DMS53 treated with DMSO at 0.1 percent for 48 hours (cell line): ENCODE data around the gene MAPK12.

Source experiments
- DNase-seq: peaks from one replicate; lab custom pipeline; 2025; ENCODE audit not compliant: unreplicated experiment; lab: John Stamatoyannopoulos, UW

The MAPK12 gene

GRCh38 chr22:50269573-50269969 lies 8.1 kb upstream of the MAPK12 start:
- no peak for DNase-seq

GRCh38 chr22:50268655-50269113 lies 7.2 kb upstream of the MAPK12 start:
- DNase-seq: peak; percentile 33

GRCh38 chr22:50267591-50268390 lies 6.3 kb upstream of the MAPK12 start:
- no peak for DNase-seq

- no peak for DNase-seq
Observed at GRCh38 chr22:50266994-50267393, 5.5 kb upstream of the MAPK12 start.

GRCh38 chr22:50264946-50265669 lies 3.6 kb upstream of the MAPK12 start:
- DNase-seq: no peak

GRCh38 chr22:50264104-50264745 lies 2.7 kb upstream of the MAPK12 start:
- no peak for DNase-seq

GRCh38 chr22:50262973-50263617 lies 1.6 kb upstream of the MAPK12 start:
- no peak for DNase-seq

- no peak for DNase-seq
Observed at GRCh38 chr22:50262460-50262911, 1.0 kb upstream of the MAPK12 start.

- DNase-seq: no peak
Observed at GRCh38 chr22:50260801-50261614, 475 bp downstream of the MAPK12 start.

- no peak for DNase-seq
Observed at GRCh38 chr22:50260434-50260800, 1.1 kb downstream of the MAPK12 start.

GRCh38 chr22:50259302-50259701 lies 2.2 kb downstream of the MAPK12 start:
- no peak for DNase-seq

- DNase-seq: no peak
Observed at GRCh38 chr22:50258361-50259292, 2.9 kb downstream of the MAPK12 start.

GRCh38 chr22:50257451-50258360 lies 3.8 kb downstream of the MAPK12 start:
- no peak for DNase-seq

- no peak for DNase-seq
Observed at GRCh38 chr22:50257041-50257440, 4.4 kb downstream of the MAPK12 start.

GRCh38 chr22:50256258-50256862 lies 5.1 kb downstream of the MAPK12 start:
- no peak for DNase-seq

- no peak for DNase-seq
Observed at GRCh38 chr22:50255607-50256006, 5.9 kb downstream of the MAPK12 start.

GRCh38 chr22:50255099-50255498 lies 6.4 kb downstream of the MAPK12 start:
- DNase-seq: no peak

GRCh38 chr22:50253941-50254340 lies 7.5 kb downstream of the MAPK12 start:
- no peak for DNase-seq
